Thyroid gland (tissue), 4 donors: ENCODE measurements around the gene DGKB.

Source experiments
- POLR2A ChIP-seq, 2 donors: fragments of 450-650 bp; IDR thresholded peaks; one replicate each; pipeline ENCODE4 v1.6.1; 2017; ENCODE audit warnings: antibody characterized with exemption in 2 of 2, mild to moderate bottlenecking in 2 of 2, moderate library complexity in 1 of 2
- TF ChIP-seq, protein P1 (sequence below), 6 experiments: fragments of 200-600 bp in 3 of 6; fragments of 450-650 bp in 3 of 6; sonication (generic) in 3 of 6; IDR thresholded peaks; one replicate each; pipeline ENCODE4 v1.5.1; 2016 to 2019; ENCODE audit warnings: antibody characterized with exemption in 6 of 6, mild to moderate bottlenecking in 2 of 6, inconsistent platforms in 1 of 6, moderate library complexity in 1 of 6

GRCh38 chr7:14191686-14192098 is 710.9 kb downstream of the DGKB start:
- TF ChIP-seq, protein P1, sequence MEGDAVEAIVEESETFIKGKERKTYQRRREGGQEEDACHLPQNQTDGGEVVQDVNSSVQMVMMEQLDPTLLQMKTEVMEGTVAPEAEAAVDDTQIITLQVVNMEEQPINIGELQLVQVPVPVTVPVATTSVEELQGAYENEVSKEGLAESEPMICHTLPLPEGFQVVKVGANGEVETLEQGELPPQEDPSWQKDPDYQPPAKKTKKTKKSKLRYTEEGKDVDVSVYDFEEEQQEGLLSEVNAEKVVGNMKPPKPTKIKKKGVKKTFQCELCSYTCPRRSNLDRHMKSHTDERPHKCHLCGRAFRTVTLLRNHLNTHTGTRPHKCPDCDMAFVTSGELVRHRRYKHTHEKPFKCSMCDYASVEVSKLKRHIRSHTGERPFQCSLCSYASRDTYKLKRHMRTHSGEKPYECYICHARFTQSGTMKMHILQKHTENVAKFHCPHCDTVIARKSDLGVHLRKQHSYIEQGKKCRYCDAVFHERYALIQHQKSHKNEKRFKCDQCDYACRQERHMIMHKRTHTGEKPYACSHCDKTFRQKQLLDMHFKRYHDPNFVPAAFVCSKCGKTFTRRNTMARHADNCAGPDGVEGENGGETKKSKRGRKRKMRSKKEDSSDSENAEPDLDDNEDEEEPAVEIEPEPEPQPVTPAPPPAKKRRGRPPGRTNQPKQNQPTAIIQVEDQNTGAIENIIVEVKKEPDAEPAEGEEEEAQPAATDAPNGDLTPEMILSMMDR (IDR thresholded peaks at IDR 0.05) = no peak
- no peak for TF ChIP-seq POLR2A (IDR thresholded peaks at IDR 0.05)
